Rectal smooth muscle tissue (tissue), 1 donor: Measurements from ENCODE around the gene PPP1CA.
A peak's percentile ranks its signal among the peaks of the same experiment; 100 is the strongest.

Experiments used
- H3K27ac ChIP-seq: one replicate; pipeline ENCODE4 v1.7.0; 2013; ENCODE audit warnings: low read depth, low read length, inconsistent platforms
- H3K27me3 ChIP-seq: one replicate; pipeline ENCODE4 v1.7.0; 2013; ENCODE audit warnings: low read length; ENCODE audit not compliant: control insufficient read depth, insufficient read depth
- H3K36me3 ChIP-seq: one replicate; pipeline ENCODE4 v1.7.0; 2013; ENCODE audit warnings: low read length; ENCODE audit not compliant: control insufficient read depth, insufficient read depth
- H3K4me1 ChIP-seq: one replicate; pipeline ENCODE4 v1.7.0; 2013; ENCODE audit warnings: low read length; ENCODE audit not compliant: control insufficient read depth, insufficient read depth
- H3K4me3 ChIP-seq: one replicate; pipeline ENCODE4 v1.7.0; 2013; ENCODE audit warnings: low read length
- H3K9ac ChIP-seq: one replicate; pipeline ENCODE4 v1.7.0; 2013; ENCODE audit warnings: low read length

Gene PPP1CA

GRCh38 chr11:67418476-67419281 is 17.0 kb upstream of the PPP1CA start:
- Histone ChIP-seq H3K9ac (no peak overlapping the region), H3K36me3 (no peaks in the 10 kb centered on the region), H3K27ac (no peak overlapping the region), H3K4me3 (peak overlapping the region; percentile 21), H3K4me1 (peaks cover 3% of the 10 kb centered on the region), H3K27me3 (no peaks in the 10 kb centered on the region)

DNA sequence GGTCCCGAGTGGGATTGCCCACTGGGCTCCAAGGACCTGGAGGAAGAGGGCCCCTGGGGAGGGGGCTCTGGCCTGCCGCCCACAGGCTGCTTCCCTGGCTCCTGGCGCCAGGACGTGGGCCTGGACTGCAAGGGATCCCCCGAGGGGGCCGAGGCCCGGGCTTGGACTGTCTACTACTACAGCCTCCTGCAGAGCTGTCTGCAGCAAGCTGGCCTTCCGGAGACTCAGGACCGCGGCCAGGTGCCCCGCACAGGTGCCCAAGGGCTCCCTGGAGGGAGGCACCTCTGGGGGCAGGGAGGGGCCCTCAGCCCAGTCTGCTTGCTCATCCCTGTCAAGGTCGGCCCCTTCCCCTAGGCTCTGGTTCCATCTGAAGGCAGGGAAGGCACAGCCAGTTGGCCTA is 15.8 kb upstream of the PPP1CA start:
- no peaks in the 10 kb centered on the region for H3K36me3 ChIP-seq
- peaks cover 3% of the 10 kb centered on the region for H3K4me1 ChIP-seq
- H3K27me3 ChIP-seq = no peaks in the 10 kb centered on the region
- H3K9ac ChIP-seq = no peak overlapping the region
- no peak overlapping the region for H3K4me3 ChIP-seq
- no peak overlapping the region for H3K27ac ChIP-seq

DNA sequence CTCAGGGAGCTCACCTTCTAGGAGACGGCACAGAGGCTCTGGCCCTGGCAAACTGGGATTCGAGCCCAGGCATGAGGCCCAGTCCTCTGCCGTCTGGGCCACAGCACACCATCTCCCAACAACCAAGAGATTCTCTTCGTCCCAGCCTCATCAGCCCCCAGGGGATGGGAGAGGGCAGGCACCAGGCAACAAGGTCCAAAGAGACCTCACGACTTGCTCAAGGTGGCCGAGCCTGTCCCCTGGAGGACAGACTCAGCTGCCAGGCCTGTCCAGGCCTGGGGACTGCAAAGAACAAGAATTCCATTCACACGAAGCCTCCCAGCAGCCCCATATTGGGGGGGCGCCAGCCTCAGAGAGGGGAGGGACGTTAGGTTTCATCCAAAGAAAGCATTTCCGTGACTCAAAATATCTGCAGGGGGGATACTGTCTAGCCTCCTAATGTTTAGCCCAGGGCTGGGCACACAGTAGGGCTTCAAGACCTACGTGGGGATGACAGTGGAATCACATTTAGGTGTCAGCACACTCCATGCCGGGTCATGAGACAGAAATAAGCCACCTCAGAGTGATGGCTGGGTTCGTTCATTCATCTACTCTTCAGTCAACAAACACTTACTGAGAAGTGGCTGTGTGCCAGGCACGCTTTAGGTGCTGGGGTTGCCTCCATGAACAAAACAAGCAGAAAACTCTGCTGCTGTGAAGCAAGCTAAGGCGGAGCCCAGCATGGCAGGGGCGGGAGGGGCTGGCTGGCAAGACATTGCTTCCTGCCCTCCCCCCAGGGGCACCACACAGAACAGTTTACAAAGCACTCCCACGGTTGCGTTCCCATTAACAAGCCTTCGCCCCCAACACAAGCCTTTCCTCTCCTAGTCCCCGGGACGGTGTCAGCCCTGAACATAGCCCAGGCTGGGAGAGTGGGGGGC is 15.0 kb upstream of the PPP1CA start:
- no peak overlapping the region for H3K4me3 ChIP-seq
- no peaks in the 10 kb centered on the region for H3K27me3 ChIP-seq
- H3K27ac ChIP-seq = no peak overlapping the region
- no peaks in the 10 kb centered on the region for H3K36me3 ChIP-seq
- no peak overlapping the region for H3K9ac ChIP-seq
- peaks cover 3% of the 10 kb centered on the region for H3K4me1 ChIP-seq

DNA sequence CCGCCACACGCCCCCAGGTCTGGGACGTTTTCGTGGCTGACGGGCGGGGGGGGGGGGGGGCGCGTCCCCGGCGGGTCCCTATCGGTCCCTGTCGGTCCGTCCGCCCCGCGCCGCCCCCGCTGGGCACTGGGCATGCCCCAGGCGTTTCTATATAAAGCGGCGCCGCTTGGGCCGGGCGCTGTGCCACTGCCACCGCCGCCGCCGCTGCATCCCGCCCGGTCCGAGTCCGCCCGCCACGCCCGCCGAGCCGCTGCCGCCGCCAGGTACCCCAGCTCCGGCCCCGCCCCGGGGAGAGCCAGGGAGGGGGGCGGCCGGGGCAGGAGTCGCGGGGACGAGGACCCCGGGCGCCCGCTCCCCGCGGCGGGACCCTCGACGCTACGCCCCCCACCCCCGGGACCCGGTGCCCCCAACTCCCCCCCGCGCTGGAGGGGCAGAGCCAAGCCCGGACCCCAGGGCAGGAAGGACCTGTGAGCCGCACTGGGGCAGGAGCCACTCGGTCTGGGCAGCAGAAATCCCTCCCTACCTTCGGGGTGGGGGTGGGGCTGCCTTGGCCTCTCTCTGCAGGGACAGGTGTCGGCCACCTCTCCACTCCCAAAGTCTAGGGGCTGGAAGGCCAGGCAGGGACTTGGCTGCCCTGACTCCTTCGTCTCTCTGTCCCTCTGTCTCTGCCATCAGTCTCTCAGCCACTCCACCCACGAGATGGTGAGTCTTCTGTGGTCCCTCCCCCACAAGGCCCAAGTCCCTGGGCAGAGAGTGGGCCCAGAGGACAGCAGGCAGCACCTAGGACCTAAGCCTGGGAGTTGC is 14.0 kb upstream of the PPP1CA start, which contains the start of gene CARNS1:
Gene CARNS1 (plus strand): TSS at position 178 of the 804 bp plus-strand sequence. CDS start 522 bp downstream, at position 700.
- Histone ChIP-seq H3K36me3 (no peaks in the 10 kb centered on the region), H3K27ac (no peak within 1 kb of the TSS), H3K9ac (no peak within 1 kb of the TSS), H3K27me3 (peaks cover 7% of the 10 kb centered on the region), H3K4me3 (peak within 1 kb of the TSS; percentile 50), H3K4me1 (peaks cover 3% of the 10 kb centered on the region)

GRCh38 chr11:67413266-67413849 is 11.7 kb upstream of the PPP1CA start:
- H3K36me3 ChIP-seq = no peaks in the 10 kb centered on the region
- peaks cover 16% of the 10 kb centered on the region for H3K27me3 ChIP-seq
- no peak overlapping the region for H3K27ac ChIP-seq
- no peaks in the 10 kb centered on the region for H3K4me1 ChIP-seq
- no peak overlapping the region for H3K9ac ChIP-seq
- H3K4me3 ChIP-seq = no peak overlapping the region

GRCh38 chr11:67412495-67413179 is 11.0 kb upstream of the PPP1CA start:
- Histone ChIP-seq H3K4me1 (no peaks in the 10 kb centered on the region), H3K4me3 (no peak overlapping the region), H3K9ac (no peak overlapping the region), H3K36me3 (no peaks in the 10 kb centered on the region), H3K27ac (no peak overlapping the region), H3K27me3 (peaks cover 16% of the 10 kb centered on the region)

- no peak overlapping the region for H3K27ac ChIP-seq
- peaks cover 16% of the 10 kb centered on the region for H3K27me3 ChIP-seq
- no peak overlapping the region for H3K4me3 ChIP-seq
- H3K9ac ChIP-seq = no peak overlapping the region
- no peaks in the 10 kb centered on the region for H3K36me3 ChIP-seq
- H3K4me1 ChIP-seq = no peaks in the 10 kb centered on the region
These were observed 10.1 kb upstream of the PPP1CA start for GRCh38 chr11:67411785-67412152.

DNA sequence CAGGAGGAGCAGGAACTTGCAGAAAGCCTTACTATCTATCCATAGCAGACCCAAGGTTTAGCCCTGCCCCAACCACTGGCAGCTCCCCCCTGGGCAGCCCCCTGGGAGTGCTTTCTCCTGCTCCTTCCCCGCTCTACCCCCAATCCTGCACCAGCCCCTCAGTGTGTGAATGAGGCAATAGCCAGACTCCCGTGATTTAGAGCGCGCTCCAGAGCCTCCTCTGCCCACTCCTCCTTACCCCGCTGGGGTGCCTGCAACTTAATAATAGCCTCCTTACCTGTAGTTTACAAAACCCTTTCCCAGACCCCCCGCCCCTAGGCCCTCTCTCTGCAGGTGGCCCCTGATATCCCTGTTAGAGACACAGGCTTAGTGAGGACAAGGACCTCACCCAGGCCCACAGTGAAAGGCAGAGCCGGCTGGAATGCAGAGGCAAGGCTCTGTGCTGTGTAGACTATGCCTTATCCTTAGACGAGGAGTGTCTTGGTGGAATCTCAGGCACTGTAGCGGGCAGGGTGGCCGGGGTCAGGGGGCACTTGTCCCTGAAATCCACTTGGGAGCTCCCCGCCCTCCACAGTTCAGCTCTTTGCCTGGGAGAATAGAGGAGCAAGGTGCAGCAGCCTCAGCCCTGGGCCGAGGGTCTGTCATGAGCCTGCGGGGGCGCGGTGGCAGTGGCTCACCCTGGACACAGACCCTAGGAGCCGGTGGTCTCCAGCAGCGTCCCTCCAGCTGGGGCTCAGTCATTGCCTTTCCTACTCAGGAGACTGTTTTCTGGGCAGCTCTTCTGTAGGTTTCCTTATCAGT is 9.5 kb upstream of the PPP1CA start:
- no peak overlapping the region for H3K27ac ChIP-seq
- H3K9ac ChIP-seq = no peak overlapping the region
- no peaks in the 10 kb centered on the region for H3K4me1 ChIP-seq
- H3K27me3 ChIP-seq = peaks cover 16% of the 10 kb centered on the region
- H3K36me3 ChIP-seq = no peaks in the 10 kb centered on the region
- no peak overlapping the region for H3K4me3 ChIP-seq

GRCh38 chr11:67410369-67410831 is 8.7 kb upstream of the PPP1CA start:
- Histone ChIP-seq H3K27me3 (peaks cover 16% of the 10 kb centered on the region), H3K27ac (no peak overlapping the region)

GRCh38 chr11:67409781-67410368 is 8.2 kb upstream of the PPP1CA start:
- Histone ChIP-seq H3K4me3 (peak overlapping the region; percentile 2), H3K27me3 (peaks cover 16% of the 10 kb centered on the region), H3K9ac (no peak overlapping the region), H3K27ac (no peak overlapping the region), H3K4me1 (no peaks in the 10 kb centered on the region), H3K36me3 (no peaks in the 10 kb centered on the region)

More at GRCh38 chr11:67410369-67410831, 8.7 kb upstream of the PPP1CA start:
- no peaks in the 10 kb centered on the region for H3K4me1 ChIP-seq
- no peak overlapping the region for H3K4me3 ChIP-seq
- no peak overlapping the region for H3K9ac ChIP-seq
- no peaks in the 10 kb centered on the region for H3K36me3 ChIP-seq
